T1000 (cell line): ENCODE results near the gene ZC3H7B.
A peak's percentile ranks its signal among the peaks of the same experiment; 100 is the strongest.

Source experiments
- DNase-seq: peaks from one replicate; lab custom pipeline; 2025; ENCODE audit warnings: mixed read lengths; lab: John Stamatoyannopoulos, UW

ZC3H7B gene

GRCh38 chr22:41354979-41355378 is 53.7 kb downstream of the ZC3H7B start:
- DNase-seq: no peak

DNA sequence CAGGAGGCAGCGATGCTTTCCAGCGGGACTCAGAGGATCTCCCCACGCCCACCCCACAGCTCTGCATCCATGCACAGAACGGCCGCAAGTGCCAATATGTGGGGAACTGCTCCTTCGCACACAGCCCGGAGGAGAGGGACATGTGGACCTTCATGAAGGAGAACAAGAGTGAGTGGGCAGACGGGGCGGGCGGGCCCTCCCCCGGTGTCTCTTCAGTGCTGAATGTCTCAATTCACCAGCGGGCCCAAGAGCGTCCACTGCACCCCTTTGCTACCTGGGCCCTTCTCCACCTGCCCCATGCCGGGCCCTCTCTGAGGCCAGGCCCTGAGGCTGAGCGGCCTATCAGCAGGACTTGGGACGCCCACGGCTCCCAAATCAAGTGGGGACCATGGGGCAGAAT is 54.6 kb downstream of the ZC3H7B start:
- DNase-seq: no peak

DNA sequence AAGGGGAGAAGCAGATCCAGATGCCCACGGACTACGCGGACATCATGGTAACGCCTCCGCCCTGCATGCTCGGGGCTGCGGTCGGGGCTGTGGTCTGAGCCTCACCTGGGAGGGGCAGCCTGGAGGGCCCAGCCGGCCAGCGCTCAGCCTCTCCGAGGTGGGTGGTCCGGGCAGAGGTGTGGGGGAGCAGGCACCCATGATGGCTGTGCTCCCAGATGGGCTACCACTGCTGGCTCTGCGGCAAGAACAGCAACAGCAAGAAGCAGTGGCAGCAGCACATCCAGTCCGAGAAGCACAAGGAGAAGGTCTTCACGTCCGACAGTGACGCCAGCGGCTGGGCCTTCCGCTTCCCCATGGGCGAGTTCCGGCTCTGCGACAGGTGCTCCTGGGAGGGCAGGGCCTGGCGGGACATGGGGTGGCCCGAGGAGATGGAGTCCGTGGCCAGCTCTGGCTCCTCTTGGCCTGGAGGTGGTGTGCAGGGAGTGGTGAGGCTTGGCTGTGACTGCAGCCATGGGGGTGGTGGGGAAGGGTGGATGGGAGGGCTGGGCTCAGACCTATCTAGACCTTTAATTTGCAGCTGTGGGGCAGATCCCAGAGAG is 55.2 kb downstream of the ZC3H7B start:
- no peak for DNase-seq

- no peak for DNase-seq
Measured at GRCh38 chr22:41357191-41357590, 55.9 kb downstream of the ZC3H7B start.

GRCh38 chr22:41358927-41359326 is 57.6 kb downstream of the ZC3H7B start:
- no peak for DNase-seq

GRCh38 chr22:41359376-41359775 is 58.1 kb downstream of the ZC3H7B start:
- no peak for DNase-seq

DNA sequence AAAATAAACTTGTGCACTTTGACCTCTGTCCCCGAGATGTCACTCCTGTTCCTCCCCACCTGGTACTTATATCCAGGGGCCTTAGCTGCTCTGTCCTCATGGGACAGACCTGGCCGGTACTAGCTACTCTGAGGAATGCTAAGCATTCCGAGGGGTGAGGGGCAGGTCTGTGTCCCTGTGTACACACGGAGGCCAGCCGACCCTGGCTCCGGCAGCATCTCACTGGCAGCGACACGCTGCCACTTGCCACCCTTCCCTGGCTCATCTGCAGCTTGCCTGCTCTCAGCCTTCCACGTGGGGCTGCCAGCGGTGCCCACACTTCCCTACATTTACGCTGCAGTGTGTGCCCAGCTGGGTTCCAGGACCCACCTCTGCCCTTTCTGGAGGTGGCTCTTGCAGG is 58.8 kb downstream of the ZC3H7B start:
- DNase-seq: no peak

DNA sequence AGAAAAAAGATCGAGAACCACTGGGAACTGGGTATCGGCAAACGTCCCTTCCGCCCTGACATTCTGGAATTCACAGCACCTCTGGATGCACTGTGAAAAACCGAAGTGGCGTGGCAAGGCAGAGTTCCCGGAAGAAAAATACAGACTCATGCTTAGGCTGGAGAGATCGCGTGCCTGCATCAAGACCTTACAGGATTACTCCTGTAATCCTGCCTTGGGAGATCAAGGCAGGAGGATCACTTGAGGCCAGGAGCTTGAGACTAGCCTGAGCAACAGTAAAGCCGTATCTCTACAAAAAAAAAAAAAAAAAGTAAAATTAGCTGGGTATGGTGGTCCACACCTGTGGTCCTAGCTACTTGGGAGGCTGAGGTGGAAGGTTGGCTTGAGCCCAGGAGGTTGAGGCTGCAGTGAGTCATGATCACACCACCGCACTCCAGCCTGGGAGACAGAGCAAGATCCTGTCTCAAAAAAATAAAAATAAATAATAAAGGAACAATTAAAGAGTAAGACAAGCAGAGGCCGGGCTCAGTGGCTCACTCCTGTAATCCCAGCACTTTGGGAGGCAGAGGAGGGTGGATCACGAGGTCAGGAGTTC is 60.5 kb downstream of the ZC3H7B start:
- no peak for DNase-seq

DNA sequence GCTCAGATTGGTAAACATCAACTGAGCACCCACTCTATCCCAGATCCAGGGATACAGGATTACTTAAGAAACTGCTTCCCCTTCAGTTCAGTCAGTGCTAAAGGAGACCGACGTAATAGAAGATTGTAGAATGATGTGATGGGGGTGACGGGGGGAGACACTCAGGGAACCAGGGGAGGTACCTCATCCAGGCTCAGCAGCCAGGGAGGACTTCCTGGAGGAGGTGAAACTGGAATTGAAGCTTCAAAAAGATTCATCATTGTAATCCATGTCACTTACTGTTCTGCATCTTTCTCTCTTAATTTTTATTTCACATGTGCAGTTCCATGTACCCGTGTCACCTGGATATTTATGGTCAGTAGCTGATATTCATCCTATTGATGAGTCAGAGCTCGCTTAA is 61.3 kb downstream of the ZC3H7B start:
- no peak for DNase-seq

GRCh38 chr22:41364233-41364632 is 62.9 kb downstream of the ZC3H7B start:
- DNase-seq: no peak

GRCh38 chr22:41364955-41365354 is 63.6 kb downstream of the ZC3H7B start:
- no peak for DNase-seq

- DNase-seq: no peak
Measured at GRCh38 chr22:41365425-41365824, 64.1 kb downstream of the ZC3H7B start.

- DNase-seq: no peak
Measured at GRCh38 chr22:41366323-41367029, 65.2 kb downstream of the ZC3H7B start.

DNA sequence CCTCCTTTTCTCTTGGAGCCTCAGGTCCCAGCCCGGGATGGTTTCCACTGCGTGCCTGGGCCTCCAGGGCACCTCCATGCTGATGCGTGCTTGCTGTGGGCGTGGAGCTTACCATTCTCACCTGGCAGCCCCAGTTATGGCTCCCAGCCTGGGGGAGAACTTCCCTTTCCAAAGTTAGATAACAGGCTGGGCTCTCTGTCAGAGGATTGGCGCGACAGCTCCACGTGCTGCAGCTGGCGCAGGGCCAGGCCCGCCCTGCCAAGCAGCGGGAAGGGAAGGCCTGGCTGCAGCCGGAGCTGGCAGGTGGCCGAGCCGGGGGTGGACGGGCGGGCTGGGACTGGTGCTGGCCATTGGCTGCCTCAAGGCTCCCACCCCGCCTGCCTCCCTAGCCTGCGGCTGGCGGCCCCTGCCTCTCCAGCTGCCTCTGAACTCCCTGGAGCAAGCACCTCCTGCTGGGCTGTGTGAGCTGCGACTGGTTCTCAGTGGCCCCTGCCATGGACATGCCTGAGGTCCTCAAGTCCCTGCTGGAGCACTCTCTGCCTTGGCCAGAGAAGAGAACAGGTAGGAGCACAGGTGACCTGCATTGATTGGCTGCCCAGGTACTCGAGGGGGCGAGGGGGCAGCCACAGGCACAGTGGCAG is 65.8 kb downstream of the ZC3H7B start:
- peak; percentile 47 for DNase-seq

GRCh38 chr22:41367680-41368542 is 66.6 kb downstream of the ZC3H7B start:
- no peak for DNase-seq

DNA sequence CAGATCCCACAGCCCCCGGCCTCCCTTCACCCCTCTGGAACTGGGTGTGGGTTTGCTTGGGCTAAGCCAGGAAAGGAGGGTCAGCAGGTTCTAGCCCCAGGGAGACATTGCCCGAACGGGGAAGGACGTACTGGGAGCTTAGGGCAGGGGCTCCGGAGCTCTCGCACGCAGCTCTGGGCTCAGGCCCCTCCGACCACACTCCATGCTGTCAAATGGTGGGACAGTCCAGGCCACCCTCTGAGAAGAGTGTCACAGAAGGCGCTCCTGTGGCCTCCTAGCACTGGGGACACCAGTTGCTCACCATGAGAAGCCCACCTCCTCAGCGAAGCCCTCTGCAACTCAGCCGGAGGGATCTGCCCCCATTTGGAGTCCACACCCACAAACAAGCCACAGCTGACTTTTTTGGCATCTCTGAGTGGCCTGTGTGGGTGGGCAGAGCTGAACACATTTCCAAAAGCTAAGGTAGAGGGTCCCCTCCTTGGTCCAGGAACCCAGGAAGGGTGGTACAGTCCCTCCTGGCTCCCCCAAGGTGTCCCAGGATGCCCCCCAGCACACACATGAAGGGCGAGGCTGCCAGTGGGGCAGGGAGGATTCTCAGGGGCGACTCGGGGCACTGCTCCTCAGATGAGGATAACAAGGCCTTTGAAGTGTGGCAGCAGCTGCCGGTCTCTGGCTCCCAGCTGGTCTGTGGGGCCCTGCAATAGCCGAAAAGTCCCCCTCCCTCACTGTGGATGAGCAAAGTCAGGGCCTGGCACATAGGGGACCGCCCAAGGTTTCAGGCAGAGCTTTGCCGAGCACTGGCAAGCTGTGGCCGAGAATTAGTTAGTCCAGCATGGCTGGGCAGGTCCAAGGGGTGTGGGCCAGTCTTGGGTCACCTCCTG is 67.5 kb downstream of the ZC3H7B start:
- no peak for DNase-seq

GRCh38 chr22:41369424-41369745 is 68.1 kb downstream of the ZC3H7B start:
- no peak for DNase-seq

DNA sequence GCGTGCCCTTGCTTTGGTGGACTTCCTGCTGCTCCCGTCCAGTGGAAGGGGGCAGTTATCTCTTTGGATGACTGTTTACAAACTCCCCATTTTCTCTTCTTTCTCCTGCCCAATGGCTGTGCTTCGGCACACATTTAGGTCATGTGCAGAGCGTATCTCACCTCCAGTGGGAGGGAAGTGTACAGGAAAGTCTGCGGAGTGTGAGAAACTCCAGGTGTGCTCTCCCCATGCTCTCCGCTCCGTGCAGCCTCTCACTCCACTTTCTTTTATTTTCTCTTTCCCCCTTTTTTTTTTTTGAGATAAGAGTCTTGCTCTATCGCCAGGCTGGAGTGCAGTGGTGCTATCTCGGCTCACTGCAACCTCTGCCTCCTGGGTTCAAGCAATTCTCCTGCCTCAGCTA is 68.5 kb downstream of the ZC3H7B start:
- no peak for DNase-seq

DNA sequence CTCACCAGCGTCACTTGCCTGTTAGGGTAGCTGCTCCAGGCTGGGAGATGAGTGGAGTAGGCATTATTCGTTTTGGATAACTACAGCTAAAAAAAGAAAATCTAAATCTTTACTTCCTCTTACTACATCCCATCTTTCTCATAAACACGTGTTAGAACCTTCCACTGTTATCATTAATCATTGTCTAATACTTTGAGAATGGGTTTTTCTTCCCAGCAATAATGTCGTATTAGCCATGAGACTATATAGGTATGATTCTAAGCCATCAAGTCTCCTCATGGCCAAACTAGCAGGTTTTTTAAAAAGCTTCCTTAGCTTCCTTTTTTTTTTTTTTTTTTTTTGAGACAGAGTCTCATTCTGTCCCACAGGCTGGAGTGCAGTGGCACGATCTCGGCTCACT is 76.5 kb downstream of the ZC3H7B start:
- DNase-seq: no peak

DNA sequence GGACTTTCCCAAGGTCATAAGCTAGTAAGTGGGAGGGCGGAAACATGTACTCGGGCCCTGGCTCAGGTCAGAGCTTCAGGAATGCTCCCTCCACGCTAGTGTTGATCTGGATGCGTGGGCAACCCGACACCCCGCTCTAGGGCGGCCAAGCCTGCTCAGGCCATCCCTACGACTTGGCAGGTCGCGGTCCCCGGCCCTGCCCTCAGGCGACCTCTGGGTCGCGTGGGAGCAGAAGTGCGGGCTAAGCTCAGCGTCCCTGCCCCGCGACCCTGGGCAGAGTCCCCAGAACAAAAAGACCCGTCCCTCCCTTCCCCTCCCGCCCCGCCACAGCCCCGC is 79.6 kb downstream of the ZC3H7B start:
- peak; percentile 75 for DNase-seq

DNA sequence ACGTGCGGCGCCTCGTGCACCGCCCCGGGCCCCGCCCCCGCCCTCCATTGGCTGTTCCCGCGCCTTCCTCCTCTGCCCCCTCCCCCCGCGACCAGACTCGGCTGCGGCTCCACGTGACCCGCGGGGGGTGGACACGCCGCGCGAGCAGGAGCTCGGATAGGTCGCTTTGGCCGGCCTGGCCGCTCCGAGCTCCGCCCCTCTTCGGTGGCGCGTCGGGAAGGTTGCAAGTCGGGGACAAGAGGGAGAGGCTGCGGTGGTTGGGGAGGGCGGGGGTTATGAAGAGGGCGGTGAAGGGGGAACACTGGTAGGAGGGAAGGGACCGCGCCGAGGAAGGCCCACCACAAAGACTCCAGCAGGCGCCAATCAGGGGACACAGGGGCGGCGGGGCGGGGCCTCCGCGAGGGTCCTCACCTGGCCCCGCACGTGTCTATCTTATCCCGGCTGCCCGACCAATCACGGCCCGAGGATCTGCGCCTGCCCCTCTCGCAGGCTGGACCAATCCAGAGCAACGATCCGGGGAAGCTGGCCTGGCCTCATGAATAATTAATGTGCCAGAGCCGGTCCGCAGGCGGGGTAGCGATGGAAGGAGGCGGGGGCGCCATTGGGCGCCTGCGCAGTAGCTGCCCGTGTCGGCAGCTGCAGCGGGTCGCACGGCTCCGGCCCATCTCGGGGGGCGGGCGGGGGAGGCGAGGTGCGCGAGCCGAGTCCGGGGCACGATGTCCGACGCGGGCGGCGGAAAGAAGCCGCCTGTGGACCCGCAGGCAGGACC is 80.2 kb downstream of the ZC3H7B start, which contains the start of gene TEF:
TEF (plus strand) TSS at position 614 of the 769 bp plus-strand sequence; CDS start at position 717, 103 bp downstream.
- peak; percentile 95 for DNase-seq
